DMS79 treated with DMSO at 0.1 percent for 48 hours (cell line): ENCODE data around the gene TUG1.

ENCODE experiments used
- DNase-seq: peaks from one replicate; lab custom pipeline; 2025; lab: John Stamatoyannopoulos, UW

Gene TUG1

DNA sequence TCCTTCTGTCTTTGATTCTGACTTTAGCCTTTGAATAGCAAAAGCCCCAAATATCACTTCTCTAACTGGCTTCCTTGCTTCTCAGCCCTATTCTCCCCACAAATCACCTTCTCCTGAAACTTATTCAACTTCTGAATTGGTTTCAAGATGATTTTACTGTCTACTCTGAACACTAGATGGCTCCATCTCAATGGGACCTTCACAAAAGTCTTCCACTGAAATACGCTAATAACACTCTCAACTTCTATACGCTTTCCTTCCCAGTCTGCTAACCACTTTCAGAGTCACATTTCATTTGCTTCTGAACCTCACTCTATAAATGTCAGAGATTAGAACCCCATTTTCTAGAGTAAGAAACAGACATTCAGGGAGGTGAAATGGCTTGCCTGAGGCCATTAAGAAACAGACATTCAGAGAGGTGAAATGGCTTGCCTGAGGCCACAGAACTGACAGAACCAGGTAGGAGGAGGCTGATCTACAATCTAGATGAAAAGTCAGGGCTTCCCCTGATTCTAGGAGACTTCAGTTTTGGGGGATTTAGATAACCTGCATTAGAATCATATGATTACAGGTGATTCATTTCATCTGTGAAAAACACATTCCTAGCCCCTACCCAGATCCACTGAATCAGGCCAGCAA lies 21.1 kb upstream of the TUG1 start:
- no peak for DNase-seq

DNA sequence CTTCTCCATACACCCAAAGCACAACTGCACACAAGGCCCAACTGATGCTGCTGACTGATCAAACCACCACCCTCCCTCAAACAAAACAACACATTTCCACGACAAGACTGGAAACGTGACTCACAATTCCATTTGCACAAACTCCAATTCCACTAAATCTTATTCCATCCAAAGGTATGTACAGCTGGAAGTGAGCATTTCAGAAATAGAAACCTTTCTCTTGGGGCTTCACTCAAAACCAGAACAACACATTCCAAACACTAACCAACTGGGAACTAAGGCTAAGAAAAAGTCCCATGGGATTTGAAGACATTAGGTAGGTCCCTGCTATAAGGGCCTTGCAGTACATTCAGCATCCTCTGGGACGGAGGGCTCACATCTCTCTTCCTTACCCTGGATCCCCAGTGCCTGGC lies 20.1 kb upstream of the TUG1 start:
- no peak for DNase-seq

DNA sequence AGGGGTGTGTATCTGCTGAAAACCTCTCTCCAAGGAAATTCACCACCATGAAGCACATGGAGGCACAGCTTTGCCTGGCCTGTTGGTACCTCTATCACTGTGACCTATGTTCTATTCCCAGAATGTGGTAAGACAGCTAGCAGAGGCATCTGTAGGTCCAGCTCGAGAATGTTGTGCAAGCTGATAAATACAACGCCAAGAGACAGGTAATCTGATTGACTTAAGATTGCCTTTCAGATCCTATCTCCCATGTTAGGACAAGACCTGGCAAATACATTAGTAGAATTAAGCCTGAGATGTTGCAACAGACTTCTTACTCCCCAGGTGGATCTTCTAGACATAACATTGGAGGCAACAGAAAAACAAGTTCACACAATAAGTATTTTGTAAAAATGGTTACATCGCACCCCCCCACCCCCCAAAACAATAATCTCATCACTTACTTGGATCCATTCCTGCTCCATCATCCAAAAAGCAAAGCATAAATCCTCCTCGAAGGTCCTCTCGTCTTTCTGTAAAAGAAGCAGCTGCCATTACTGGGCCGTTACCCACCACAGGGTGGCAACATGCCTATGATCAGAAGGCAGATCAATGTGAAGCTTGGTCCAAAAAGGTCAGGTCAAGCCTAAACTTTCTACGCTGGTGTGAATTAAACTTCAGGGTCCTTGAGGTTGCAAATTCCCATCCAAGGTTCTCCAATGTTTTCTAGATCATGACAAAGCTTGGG lies 19.0 kb upstream of the TUG1 start:
- no peak for DNase-seq

DNA sequence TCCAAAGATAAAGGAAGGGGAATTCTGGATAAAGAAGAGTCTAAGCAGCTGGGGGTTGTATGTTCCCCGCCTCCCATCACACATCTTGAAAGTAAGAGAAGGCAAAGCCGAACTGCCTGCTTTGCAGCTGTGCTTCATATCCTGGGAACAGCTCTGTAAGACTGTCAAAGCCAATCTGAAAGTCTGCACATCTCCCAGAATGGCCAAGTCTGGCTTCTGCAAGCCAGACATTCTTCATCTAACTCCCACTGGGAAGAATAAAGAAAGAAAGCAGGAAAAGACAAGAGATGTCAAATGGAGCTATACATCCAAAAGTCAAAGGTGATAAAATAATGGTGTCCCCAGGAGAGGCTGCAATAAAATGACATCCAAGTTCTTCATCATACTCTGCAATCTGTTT lies 15.9 kb upstream of the TUG1 start:
- DNase-seq: no peak

DNA sequence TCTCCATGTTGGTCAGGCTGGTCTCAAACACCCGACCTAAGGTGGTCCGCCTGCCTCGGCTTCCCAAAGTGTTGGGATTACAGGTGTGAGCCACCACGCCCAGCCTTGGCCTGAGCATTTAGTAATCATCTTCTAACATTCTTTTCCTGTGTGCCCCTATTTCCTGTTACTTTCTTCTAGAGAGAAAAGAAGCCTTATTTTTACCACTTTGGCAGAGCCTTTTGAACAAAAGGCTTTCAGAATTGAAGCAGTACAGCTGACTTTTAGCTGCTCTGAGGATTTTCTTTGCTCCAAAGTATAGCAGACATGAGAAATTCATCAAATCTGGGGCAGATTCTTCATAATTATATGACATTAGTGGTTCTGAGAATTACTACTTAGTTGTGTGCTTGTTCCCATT lies 13.9 kb upstream of the TUG1 start:
- no peak for DNase-seq

DNA sequence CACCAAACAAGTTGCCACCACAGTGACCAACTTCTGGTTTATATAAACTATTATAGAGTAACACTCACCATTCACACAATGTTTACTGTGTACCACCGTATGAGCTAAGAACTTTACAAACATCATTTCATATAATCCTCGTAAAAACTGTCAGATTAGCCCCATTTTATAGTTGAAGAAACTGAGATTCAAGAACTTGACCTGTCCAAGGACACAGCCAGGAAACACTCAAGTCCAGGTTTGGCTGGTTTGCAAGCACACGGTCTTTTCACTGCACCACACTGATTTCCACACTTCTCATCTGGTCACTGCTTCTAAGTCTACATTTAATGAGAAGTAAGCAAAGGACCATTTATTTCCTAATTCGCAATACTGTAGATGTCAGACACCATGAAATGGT lies 4.2 kb upstream of the TUG1 start:
- DNase-seq: no peak

DNA sequence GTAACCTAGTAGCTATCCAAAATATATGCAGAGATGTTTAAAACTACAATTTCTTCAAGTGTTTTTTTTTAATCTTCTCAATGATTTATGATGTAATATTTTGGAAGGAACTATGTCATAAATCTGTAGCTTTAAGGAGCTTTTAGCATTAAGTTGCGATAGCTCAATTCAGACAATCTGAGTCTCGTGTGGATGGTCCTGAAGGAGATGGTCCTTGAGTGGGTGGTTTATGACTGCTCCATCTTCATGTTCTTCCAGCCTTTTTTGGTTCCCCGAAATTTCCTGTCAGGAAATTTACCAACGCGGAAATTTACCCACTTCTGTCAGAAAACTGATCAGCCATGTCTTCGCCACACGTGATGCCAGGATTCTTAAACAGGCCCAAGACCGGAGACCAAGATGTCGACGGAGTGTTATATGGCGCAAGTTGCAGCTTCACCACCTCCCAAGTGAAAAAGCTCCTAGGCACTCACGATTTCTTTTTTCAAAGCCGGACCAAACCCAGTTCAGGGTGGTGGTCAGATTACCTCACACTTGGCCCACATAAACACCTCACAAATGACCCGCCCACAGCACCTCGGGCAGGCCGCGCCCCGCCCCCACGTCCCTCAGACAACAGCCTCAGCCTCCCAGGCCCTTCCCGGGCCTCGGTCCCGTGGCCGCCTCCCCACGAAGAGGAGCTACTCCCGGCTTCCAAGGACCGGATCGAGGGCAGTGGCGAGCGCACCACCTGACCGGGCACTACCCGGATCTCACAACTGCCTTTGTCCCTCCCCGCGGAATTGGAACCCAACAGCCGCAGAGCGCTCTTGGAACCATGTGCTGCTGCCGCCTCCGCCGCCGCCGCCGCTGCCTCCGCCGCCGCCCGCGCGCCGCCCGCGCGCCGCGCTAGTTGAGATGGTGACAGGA lies 796 bp upstream of the TUG1 start, which contains the start of gene MORC2:
TSS of gene MORC2 (minus strand) at position 760 of the 909 bp plus-strand sequence. CDS start 885 bp downstream, outside the sequence.
- DNase-seq: peak; percentile 52

- no peak for DNase-seq
These were observed 679 bp downstream of the TUG1 start for GRCh38 chr22:30969532-30970355.

- no peak for DNase-seq
These were observed 1.3 kb downstream of the TUG1 start for GRCh38 chr22:30970356-30970746.

GRCh38 chr22:30978304-30978962 lies 9.4 kb downstream of the TUG1 start:
- no peak for DNase-seq

DNA sequence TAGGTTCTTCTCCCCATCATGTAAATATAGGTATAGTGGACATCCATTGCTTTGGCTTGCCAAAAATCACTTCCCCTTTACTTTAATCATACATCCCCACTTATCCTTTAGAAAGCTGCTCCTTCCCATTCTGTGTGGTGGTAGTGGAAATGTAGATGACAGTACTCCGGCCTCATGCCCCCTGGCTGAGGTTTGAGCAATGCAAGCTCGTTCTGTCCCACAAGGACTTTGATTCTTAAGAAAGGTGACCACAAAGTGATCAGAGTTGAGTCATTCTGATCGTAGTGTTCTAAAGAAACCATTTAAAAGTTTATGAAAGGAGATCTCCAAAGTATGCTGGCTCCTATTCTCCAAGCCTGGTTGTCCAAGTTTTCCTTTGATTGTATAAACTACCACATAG lies 10.9 kb downstream of the TUG1 start:
- no peak for DNase-seq

DNA sequence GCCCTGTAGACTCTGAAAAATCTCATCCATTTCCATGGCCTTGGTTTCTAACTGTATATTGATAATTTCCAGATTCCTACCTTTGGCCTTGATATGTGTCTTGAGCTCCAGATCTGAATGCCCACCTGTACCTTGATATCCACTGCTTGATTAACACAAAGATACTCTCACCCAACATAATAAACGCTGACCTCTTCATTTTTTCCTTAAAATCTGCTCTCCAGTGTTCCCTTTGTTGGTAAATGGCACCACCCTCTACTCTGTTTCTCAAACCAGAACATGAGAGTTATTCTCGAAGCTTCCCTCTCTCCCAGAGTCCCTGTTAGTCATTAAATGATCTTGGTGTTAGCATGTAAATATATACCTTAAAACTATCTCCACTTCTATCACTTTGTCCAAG lies 13.4 kb downstream of the TUG1 start:
- no peak for DNase-seq

DNA sequence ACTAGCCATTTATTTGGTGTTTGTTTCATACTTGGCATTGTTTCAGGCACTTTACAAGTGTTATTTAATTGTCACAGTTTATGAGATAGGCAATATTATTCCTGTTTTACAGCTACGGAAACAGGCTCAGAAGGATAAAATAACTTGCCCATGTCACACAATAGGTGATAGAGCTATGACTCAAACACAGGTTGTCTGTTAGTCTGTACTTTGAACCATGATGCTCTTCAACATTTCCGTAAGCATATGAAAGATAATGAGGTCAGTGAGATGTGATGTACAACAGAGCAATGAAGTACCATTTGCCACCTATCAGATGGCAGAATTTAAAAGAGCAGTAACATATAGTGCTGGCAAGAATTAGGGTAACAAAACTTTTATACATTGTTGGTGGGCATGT lies 15.3 kb downstream of the TUG1 start:
- no peak for DNase-seq

DNA sequence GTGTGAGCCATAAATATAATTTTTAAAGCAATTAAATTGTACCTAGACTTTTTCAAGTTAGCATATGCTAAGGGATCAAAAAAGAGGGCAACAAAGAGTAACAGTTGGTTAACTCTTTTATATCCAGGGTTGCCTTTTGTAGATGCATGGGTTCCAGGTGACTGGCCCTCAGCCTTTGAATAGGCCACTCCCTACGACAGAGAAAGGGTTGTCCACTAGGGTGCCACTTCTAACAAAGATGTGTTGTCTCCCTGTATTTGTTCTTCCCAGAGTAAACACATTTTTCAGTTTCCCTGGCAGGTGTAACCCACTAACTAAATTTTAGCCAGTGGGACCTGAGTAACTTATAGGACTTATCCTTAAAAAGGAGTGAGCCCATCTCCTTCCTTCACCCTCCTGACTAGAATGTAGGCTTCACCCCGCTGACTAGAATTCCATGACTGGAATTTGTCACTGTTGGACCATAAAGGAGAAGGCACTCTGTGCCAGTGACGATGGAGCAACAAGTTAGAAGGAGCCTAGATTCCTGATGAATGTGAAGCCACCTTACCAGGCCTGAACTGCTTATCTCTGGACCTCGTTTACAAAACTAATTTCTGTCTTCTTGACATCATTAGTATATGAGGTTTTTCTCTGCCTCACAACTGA lies 16.6 kb downstream of the TUG1 start:
- DNase-seq: no peak

GRCh38 chr22:30989474-30989873 lies 20.4 kb downstream of the TUG1 start:
- no peak for DNase-seq

GRCh38 chr22:30990690-30991089 lies 21.6 kb downstream of the TUG1 start:
- DNase-seq: no peak

GRCh38 chr22:30992565-30992964 lies 23.5 kb downstream of the TUG1 start:
- no peak for DNase-seq

GRCh38 chr22:30994960-30995359 lies 25.9 kb downstream of the TUG1 start:
- no peak for DNase-seq

DNA sequence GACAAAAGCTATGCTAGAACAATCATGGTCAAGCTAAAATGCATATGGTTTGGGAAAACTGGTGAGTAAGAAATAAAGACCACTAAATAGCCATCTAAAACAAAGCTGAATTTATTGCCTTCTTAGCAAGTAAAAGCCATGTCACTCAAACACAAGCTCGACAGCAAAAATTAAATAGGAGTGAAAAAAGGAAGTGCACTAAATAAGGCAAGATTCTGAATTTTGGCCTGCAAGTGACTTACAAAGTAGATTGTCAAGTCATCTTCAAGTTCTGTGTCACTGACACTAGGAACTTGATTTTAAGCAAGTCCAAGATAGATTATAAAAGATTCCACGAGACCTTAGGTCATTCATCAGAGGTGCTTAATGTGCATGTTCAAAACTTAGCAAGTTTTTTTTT lies 27.4 kb downstream of the TUG1 start:
- no peak for DNase-seq

- DNase-seq: no peak
These were observed 29.3 kb downstream of the TUG1 start for GRCh38 chr22:30998329-30998728.
